ENCODE results near the gene MMP14.
"Not testable (repeated sequence)": the region's sequence is repeated elsewhere in the genome, so short reads cannot be mapped to it uniquely, and the experiment has no call there.

Gene MMP14

GRCh38 chr14:22847661-22848341 lies 11.4 kb downstream of the MMP14 start:
- no peak for TF ChIP-seq CTCF (IDR thresholded peaks at IDR 0.05)
- no peak overlapping the region for H3K4me2 ChIP-seq (ENCODE audit: low read length)
- H3K9ac ChIP-seq: no peak overlapping the region
- peak overlapping the region; percentile 36 for H2AFZ ChIP-seq
- H3K4me3 ChIP-seq (ENCODE audit: low read depth, low read length): no peak overlapping the region
- H3K27me3 ChIP-seq (ENCODE audit: control insufficient read depth, insufficient read depth, low read length): no peaks in the 10 kb centered on the region
- H3K4me1 ChIP-seq: peaks cover 33% of the 10 kb centered on the region
- H3K27ac ChIP-seq: peak overlapping the region; percentile 89
- no peaks in the 10 kb centered on the region for H3K9me3 ChIP-seq (ENCODE audit: control insufficient read depth, low read length)
- no peaks in the 10 kb centered on the region for H3K79me2 ChIP-seq
- no peaks in the 10 kb centered on the region for H3K36me3 ChIP-seq (ENCODE audit: control insufficient read depth, insufficient read depth, low read length)

DNA sequence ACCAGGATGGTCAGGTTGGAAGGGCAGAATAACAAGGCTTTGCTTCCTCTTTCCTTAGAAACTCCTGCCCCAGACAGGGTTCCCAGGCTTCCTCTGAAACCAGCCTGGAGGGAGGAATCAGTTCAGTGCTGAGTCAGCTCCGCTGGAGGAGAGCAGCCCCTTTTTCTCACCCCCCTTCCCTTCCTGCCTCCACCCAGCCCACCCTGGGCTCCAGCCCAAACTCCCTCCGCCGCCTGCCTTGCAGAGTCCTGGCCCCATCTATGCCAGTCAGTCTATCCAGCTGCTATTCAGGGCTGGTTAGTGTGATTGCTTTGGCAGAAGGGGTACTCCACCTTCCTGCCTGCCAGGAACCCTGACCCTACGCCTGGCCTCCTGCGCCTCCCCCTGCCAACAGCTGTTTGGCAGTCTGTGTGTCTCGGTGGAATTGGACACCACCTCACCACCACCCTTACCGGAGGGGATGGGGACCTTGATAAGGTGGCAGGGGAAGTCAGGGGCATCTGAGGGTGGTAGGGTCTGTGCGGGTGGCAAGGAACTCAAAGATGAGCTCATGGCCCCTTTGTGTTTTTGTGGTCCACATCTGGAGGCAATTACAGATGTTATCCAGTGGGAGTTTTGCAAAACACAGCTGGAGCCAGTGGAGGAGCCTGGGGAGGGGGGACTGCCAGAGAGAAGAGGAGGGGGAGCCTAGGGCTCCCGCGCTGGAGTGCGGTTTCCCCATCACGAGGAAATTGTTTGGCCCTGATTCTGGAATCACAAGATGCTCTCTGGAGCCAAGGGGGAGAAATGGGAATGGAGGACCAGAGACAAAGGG lies 12.2 kb downstream of the MMP14 start:
- peak overlapping the region; percentile 36 for H2AFZ ChIP-seq
- no peaks in the 10 kb centered on the region for H3K27me3 ChIP-seq (ENCODE audit: control insufficient read depth, insufficient read depth, low read length)
- no peak for TF ChIP-seq CTCF (IDR thresholded peaks at IDR 0.05)
- H3K4me1 ChIP-seq: peaks cover 36% of the 10 kb centered on the region
- no peak overlapping the region for H3K4me3 ChIP-seq (ENCODE audit: low read depth, low read length)
- no peak overlapping the region for H3K9ac ChIP-seq
- H3K36me3 ChIP-seq (ENCODE audit: control insufficient read depth, insufficient read depth, low read length): no peaks in the 10 kb centered on the region
- peak overlapping the region; percentile 89 for H3K27ac ChIP-seq
- H3K9me3 ChIP-seq (ENCODE audit: control insufficient read depth, low read length): no peaks in the 10 kb centered on the region
- H3K4me2 ChIP-seq (ENCODE audit: low read length): peak overlapping the region; percentile 16
- H3K79me2 ChIP-seq: no peaks in the 10 kb centered on the region

DNA sequence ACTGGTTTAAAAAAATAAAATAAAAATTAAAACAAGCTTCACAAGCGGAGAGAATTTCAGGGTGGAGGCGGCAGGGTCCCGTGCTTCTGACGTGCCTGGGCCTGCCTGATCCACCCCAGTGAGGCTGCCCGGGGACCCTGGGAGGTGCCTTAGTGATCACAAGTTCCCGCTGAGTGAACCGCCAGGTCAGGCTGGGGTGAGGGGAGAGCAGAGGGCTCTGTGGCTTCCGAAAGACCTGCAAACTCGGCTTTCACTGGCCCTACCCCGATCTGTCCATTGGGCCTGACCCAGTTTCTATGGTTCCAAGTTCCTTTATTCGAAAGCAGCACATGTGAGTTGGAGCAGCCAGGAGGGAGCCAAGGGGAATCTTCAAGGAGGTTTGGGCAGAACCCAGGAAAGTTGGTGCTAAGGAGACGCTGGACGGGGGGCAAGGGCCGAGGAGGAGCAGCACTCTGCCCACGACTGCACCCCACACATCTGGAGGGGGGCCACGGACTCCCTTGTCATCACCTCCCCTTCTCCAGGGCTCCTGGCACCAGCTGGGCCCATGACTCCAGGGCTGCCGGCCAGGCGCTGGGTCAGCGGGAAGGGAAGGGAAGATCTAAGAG lies 12.9 kb downstream of the MMP14 start:
- H3K9ac ChIP-seq: no peak overlapping the region

DNA sequence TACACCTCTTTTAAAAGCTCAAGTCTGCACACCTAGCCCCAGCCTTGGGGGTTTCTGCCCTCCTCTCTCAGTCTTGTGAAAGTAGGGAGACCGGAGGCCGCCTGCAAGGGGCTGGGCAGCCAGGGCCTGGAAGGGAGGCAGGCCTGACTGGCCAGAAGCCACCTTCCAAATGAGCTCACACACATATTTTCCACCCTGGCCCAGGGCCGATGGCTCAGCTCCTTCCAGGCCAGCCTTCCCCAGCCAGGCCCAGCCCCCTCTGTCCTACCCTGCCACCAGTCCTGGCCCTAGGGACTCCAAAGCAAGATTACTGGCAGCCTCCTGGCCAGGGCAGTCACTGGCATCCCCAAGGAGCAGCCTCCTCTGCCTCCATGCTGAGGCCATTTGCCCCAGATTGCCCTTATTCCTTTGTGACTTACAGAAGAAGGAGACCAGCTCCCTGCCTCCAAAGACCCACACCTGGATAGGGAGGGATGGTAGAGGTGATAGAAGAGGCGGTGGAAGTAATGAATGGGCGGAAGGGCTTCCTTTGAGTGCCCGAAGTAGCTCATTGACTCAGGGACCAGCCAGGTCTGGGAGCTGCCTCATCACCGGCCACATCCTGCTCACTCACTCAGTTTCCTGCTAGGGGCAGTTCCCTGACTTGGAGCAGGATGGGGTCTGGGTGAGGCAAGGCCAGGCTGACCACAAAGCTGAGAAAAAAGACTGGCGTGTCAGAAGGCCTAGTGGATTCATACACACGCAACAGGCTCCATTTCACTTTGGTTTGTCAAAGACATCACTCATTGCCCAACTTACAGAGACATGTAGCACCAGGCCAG lies 14.8 kb downstream of the MMP14 start:
- H3K9ac ChIP-seq: no peak overlapping the region
- no peaks in the 10 kb centered on the region for H3K9me3 ChIP-seq (ENCODE audit: control insufficient read depth, low read length)
- H3K4me1 ChIP-seq: peaks cover 36% of the 10 kb centered on the region
- H3K27ac ChIP-seq: peak overlapping the region; percentile 75
- H3K4me3 ChIP-seq (ENCODE audit: low read depth, low read length): no peak overlapping the region
- no peaks in the 10 kb centered on the region for H3K36me3 ChIP-seq (ENCODE audit: control insufficient read depth, insufficient read depth, low read length)
- TF ChIP-seq CTCF (IDR thresholded peaks at IDR 0.05): no peak
- no peaks in the 10 kb centered on the region for H3K27me3 ChIP-seq (ENCODE audit: control insufficient read depth, insufficient read depth, low read length)
- no peak overlapping the region for H3K4me2 ChIP-seq (ENCODE audit: low read length)
- H3K79me2 ChIP-seq: no peaks in the 10 kb centered on the region
- H2AFZ ChIP-seq: peak overlapping the region; percentile 77

More for the DNA sequence above, 12.9 kb downstream of the MMP14 start:
- Histone ChIP-seq H3K4me2 (ENCODE audit: low read length) (no peak overlapping the region), H3K36me3 (ENCODE audit: control insufficient read depth, insufficient read depth, low read length) (no peaks in the 10 kb centered on the region), H2AFZ (peak overlapping the region; percentile 16), H3K4me1 (peaks cover 36% of the 10 kb centered on the region), H3K4me3 (ENCODE audit: low read depth, low read length) (no peak overlapping the region), H3K27me3 (ENCODE audit: control insufficient read depth, insufficient read depth, low read length) (no peaks in the 10 kb centered on the region), H3K79me2 (no peaks in the 10 kb centered on the region), H3K27ac (peak overlapping the region; percentile 89), H3K9me3 (ENCODE audit: control insufficient read depth, low read length) (no peaks in the 10 kb centered on the region)
- no peak for TF ChIP-seq CTCF (IDR thresholded peaks at IDR 0.05)

GRCh38 chr14:22852178-22852577 lies 15.8 kb downstream of the MMP14 start:
- not testable (repeated sequence) for H3K9me3 ChIP-seq (ENCODE audit: control insufficient read depth, low read length); H3K79me2 ChIP-seq; H3K9ac ChIP-seq; H3K4me2 ChIP-seq (ENCODE audit: low read length); H3K36me3 ChIP-seq (ENCODE audit: control insufficient read depth, insufficient read depth, low read length); H2AFZ ChIP-seq; H3K27me3 ChIP-seq (ENCODE audit: control insufficient read depth, insufficient read depth, low read length); H3K4me3 ChIP-seq (ENCODE audit: low read depth, low read length); H3K27ac ChIP-seq
- H3K4me1 ChIP-seq: peaks cover 30% of the 10 kb centered on the region
